GM18951 (cell line): ENCODE measurements around the gene SCAI.
"Not testable (repeated sequence)": the region's sequence is repeated elsewhere in the genome, so short reads cannot be mapped to it uniquely, and the experiment has no call there.

Experiments
- POLR2A ChIP-seq: IDR thresholded peaks from 4 replicates; pipeline ENCODE4 v1.6.1; 2011; ENCODE audit warnings: mild to moderate bottlenecking; ENCODE audit not compliant: insufficient read length, insufficient read depth; ENCODE audit errors: extremely low read depth
- in situ Hi-C: fragments of 300-500 bp; cut with MboI; formaldehyde crosslinking; loops from one replicate; pipeline ENCODE4 v1.12.0; 2022; ENCODE audit warnings: low sequenced_read_pairs, mixed read lengths, inconsistent platforms; ENCODE audit not compliant: unreplicated experiment

The SCAI gene

GRCh38 chr9:124950050-124950718 lies 193.1 kb downstream of the SCAI start:
- TF ChIP-seq POLR2A, result no peak
- in situ Hi-C loops, result no loop called here

DNA sequence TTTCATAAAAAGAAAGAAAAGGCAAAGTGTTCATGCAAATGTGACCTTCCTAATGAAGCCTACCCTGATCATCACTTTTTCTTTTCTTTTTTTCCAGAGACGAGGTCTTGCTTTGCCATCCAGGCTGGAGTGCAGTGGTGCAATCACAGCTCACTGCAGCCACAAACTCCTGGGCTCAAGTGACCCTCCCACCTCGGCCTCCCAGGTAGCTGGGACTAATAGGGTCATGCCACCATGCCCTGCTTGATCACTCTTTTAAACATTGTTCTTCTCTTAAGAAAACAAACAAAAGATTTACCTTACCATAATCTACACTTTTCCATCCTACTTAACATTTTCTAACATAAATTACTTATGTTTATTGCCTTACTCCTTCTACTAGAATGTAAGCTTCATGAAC lies 193.9 kb downstream of the SCAI start:
- TF ChIP-seq POLR2A, result no peak
- in situ Hi-C loops, result no loop called here

DNA sequence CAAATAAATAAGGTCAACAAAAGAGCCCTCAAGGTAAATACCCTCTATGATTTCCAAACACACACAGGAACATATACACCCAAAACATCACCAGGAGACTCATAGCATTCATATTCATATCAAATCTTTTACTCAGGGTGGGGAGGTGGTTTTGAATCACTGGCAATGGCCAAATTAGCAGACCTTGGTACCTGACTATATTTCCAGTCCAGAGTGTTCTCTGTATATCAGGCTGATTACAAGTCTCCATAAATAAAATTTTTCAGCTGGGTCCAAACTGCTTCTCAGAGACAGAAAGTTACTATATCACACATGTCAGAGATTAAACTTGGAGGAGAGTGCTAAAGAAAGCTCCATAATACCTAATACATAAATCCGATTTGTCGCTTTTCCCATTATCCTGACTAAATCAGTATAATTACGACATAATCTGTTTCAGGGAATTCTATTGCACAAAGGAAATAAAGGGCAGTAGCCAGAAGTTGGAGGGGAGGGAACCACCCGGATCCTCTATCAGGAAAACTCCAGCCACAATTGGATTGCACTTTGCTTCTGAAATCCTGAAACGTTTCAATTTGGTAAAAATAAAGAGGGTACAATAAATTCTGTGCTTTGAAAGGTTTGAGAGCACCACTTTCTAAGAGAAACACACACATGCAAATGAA lies 195.5 kb downstream of the SCAI start:
- no peak for TF ChIP-seq POLR2A
- in situ Hi-C loops, result no loop called here

GRCh38 chr9:124946167-124946566 lies 197.2 kb downstream of the SCAI start:
- in situ Hi-C loops, result no loop called here
- no peak for TF ChIP-seq POLR2A

- TF ChIP-seq POLR2A, result no peak
- in situ Hi-C loops, result no loop called here
Observed at GRCh38 chr9:124941679-124942561, 201.4 kb downstream of the SCAI start.

DNA sequence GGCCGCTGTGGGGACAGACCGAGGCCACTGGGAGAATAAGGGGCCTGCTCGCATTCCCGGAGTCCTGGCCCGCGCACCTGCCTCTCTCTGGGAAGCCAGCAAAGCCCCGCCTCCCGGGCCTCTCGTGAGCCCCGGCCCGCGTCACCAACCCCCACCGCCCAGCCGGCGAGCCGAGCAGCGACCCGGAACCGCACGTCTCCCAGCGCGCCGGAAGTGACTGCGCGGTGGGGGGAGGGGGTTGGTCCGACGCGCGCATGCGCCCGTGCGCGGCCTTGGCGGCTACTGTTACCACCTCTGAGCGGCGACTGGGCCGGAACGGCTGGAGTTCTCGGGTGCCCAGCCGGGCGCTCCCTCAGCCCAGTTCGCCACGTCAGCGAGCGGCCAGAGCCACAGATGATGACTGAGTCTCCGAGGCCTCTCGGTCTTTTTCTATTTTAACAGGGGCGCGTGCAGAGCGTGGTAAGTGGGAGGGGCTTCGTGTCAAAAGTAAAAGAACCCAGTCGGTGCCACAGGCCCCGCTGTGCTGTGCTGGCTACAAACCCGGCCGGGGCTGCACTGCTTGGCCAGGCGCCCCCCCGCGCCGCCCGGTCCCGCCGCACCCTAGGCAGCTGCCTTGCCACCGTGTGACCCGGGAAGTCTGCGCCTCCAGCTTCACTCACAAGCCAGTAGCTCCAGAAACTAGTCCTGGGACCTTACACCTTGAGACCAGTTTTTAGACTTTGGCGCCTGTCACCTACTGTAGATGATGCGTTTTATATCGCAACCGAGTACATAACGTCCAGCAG lies 202.2 kb downstream of the SCAI start, which contains the start of gene GOLGA1:
TSS of gene GOLGA1 (minus strand) at position 190 of the 785 bp plus-strand sequence. CDS start 2,372 bp downstream, outside the sequence.
- TF ChIP-seq POLR2A, result peak; percentile 94
- in situ Hi-C loops, result no loop called here

DNA sequence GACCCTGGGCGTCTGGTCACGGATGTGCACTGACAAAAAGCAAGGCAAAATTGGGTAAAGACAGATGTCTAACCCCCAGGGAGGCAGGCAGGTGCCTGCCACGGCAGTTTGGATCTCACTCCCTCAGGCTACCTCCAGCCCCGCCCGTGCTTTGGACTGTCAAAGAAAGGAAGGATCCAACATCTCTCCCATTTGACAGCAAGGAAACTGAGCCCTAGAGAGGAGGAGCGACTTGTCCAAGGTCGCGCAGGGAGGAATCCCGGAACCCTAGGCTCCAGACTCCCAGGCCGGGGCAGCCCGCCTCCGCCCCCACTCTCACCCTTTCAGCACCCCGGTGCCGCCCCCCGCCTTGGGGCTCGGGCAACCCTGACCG lies 202.8 kb downstream of the SCAI start:
- in situ Hi-C loops, result no loop called here
- no peak for TF ChIP-seq POLR2A

DNA sequence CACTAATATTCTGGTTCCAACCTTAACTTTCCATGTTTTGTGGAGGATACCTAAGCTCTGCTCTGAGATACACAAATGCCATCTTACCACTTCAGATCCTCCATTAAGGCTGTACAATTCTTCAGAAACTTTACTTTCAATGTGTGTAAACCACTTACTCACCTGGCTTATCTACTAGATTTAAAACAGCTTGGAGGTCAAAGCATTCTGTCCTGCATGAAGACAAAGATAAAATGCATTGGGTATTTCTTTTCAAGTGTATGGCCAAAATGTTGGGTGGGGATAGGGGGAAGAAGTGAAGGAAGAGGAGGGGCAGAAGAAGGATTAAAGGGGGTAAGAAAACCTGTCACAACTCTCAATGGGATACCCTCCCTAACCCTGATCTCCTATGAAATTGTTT lies 203.4 kb downstream of the SCAI start:
- TF ChIP-seq POLR2A, result no peak
- in situ Hi-C loops, result no loop called here

DNA sequence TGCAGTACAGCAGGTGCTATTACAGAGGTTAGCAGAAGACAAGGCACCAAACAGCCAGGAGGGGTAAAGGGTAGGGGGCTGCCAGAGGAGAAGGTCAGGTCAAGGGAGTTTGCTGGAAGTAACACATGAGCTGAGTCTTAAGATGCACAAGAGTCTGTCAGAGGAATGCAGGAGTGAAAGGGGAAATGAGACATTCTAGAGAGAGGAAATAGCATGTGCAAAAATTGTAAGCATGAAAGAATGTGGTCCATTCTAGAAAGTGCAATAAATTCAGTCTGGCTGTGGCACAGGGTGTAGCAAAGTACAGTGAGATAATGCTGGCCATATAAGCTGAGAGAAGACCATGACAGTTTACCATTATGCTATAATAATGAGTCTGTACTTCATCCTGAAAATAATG lies 209.0 kb downstream of the SCAI start:
- in situ Hi-C loops, result no loop called here
- no peak for TF ChIP-seq POLR2A

GRCh38 chr9:124932333-124932732 lies 211.0 kb downstream of the SCAI start:
- in situ Hi-C loops, result no loop called here
- TF ChIP-seq POLR2A, result no peak

GRCh38 chr9:124929464-124929863 lies 213.9 kb downstream of the SCAI start:
- TF ChIP-seq POLR2A, result no peak
- in situ Hi-C loops, result no loop called here

DNA sequence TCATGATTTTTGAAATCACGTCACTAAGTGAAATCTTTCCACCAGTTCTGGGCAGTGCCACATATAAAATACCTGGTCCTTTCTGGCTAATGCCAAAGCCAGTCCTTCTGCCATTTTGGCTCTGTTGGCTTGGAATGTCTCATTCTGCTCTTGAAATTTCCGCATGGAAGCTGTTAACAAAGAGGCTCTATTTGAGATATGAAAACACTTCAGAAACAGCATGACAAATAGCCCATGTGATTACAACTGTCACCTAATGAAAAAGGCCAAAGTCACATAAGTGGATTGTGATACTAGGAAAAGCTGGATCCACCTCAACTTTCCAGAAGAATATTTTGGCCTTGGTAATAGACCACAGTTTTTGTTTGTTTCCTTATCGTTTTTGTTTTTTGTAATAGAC lies 215.2 kb downstream of the SCAI start:
- no peak for TF ChIP-seq POLR2A
- in situ Hi-C loops, result no loop called here

GRCh38 chr9:124920394-124920793 lies 222.9 kb downstream of the SCAI start:
- in situ Hi-C loops, result not testable (repeated sequence)
